Measurements from ENCODE around the gene SLC48A1.

DNA sequence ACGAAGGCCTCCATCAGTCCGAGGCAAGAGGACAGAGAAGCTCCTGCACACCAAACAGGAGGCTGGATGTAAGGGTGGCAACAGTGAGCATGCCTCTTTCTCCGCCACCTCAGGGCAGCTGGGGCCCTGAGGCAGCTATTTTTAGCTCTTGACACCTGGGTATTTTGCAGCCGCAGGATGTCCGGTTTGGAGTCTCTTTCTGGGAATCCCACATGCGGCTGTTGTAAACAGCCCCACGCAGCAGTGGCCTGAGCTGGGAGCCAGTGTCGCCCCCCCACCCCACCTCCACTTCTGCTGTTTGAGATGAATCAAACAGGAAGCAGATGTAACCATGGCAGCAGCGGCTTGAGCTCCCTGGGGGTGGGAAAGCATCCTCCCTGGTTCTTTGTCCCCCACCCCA, 35.0 kb downstream of the SLC48A1 start:
- TF ChIP-seq POLR2AphosphoS5 (IDR thresholded peaks at IDR 0.05; ENCODE audit: low read depth) (no peak), SPI1 (IDR thresholded peaks at IDR 0.05; ENCODE audit: borderline replicate concordance, low read depth) (no peak), CTCF (IDR thresholded peaks at IDR 0.05; ENCODE audit: insufficient read depth, low read length) (no peak), REST (IDR thresholded peaks at IDR 0.05; ENCODE audit: insufficient replicate concordance, low read depth) (no peak)
